ENCODE results near the gene DMPK. TPM values are rescaled to one million over a fixed set of nuclear protein-coding genes. Genes with fewer than 3 reads are reported as not detected.

DMPK gene
- total RNA-seq, 2 experiments from 2014 or later = 26.4 to 32.2 TPM

DNA sequence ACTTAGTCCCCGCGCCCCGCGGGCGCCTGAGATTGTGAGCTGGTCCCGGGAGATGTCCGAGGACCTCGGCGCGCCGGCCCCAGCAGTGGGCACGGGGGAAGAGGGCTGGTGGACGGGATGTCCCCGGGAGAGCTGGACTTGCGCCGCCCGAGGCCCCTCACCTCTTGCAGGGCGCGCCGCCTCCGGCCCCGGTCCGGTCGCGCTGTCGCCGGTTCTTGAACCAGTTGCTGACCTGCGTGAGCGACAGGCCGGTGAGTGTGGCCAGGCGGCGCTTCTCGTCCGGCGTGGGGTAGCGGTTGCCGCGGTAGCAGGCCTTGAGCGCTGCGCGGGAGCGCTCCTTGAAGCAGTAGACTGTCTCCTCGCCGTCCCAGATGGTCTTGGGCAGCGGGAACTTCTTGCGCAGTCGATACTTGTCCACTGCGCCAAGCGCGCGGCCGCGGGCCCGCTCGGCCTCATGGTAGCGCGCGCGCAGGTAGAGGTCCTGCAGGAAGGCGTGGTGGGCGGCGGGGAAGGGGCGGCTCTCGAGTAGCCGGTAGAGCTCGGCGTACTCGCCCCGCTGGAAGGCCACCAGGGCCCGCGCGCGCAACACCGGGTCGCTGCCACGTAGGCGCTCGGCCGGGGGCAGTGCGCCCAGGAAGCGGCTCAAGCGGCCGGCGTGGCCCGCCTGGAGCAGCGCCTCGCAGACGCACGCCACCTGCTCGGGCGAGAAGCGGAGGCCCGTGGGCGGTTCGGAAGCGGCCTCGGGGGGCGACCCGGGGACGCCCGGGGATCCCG lies 14.2 kb downstream of the DMPK start:
- ATAC-seq (ENCODE audit: low read depth) = no peak
- peaks cover 17% of the 10 kb centered on the region for H3K27me3 Mint-ChIP-seq
- peak overlapping the region; percentile 68 for H3K4me3 Mint-ChIP-seq
- peaks cover 5% of the 10 kb centered on the region for H3K4me1 Mint-ChIP-seq
- no peak overlapping the region for H3K27ac Mint-ChIP-seq
- POLR2A ChIA-PET = interaction anchor here (0.6 to 3.0 kb wide), 12 partner anchors 11 to 1840 kb away, joined by 3 to 37 read pairs (median 10); partner anchors contain the start of genes CCDC61, DMWD, FBXO46 and FOSB
- no peaks in the 10 kb centered on the region for H3K36me3 Mint-ChIP-seq
- peak; percentile 66 for DNase-seq
- no peaks in the 10 kb centered on the region for H3K9me3 Mint-ChIP-seq

DNA sequence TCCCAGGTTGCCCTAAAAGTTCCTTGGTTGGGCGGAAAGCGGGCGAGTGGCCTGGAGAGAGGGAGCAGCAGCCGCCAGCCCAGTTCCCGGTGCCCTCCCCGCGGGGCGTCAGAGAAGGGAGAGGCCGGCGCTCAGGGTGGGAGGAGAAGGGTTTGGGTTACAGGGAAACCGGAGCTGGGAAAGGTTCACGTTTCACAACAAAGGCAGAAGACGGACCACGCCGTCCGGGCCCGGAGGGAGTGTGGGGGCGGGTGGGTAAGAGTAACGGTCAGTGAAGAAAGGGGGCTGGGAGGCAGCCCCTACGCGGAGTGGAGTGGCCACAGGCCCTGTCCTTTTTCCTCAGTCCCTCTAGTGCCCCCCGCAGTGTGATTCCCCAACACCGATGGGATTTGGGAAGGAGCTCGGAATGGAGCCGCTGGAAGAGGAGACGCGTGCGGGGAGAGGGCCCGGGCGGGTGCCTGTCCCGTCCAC lies 14.8 kb downstream of the DMPK start:
- Mint-ChIP-seq H3K36me3 (no peaks in the 10 kb centered on the region), H3K9me3 (no peaks in the 10 kb centered on the region), H3K27me3 (peaks cover 17% of the 10 kb centered on the region), H3K4me3 (peak overlapping the region; percentile 35), H3K4me1 (peaks cover 5% of the 10 kb centered on the region), H3K27ac (no peak overlapping the region)
- ATAC-seq (ENCODE audit: low read depth) (no peak), DNase-seq (no peak)
- POLR2A ChIA-PET = interaction anchor here (0.6 to 2.2 kb wide), 3 partner anchors 11 to 299 kb away, joined by 3 to 16 read pairs (median 3); partner anchors contain the start of genes FBXO46 and FOSB

DNA sequence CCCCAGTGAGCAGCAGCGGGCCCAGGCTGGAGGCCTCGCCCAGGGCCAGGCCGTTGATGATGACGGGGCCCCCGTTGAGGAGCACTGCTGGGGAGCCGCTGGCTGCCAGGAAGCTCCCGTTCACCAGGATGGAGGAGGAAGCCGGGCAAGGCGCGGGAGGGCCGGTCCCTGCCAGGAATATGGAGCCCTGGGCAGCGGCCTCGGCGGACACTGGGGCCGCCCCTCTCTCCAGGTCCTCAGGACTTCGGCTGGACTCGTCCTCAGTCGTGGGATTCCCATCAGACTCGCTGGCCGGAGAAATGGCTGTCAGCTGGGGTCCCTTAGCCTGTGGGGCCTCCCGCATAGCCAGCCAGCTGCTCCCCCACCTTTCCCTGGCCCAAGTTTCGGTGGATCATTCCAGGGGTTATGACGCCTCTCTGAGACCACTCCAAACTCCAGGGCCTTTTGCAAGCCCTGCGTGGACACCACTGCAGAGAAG lies 15.4 kb downstream of the DMPK start:
- peaks cover 19% of the 10 kb centered on the region for H3K27me3 Mint-ChIP-seq
- no peaks in the 10 kb centered on the region for H3K36me3 Mint-ChIP-seq
- DNase-seq (no peak), ATAC-seq (ENCODE audit: low read depth) (no peak)
- no peaks in the 10 kb centered on the region for H3K9me3 Mint-ChIP-seq
- H3K27ac Mint-ChIP-seq = no peak overlapping the region
- H3K4me3 Mint-ChIP-seq = no peak overlapping the region
- H3K4me1 Mint-ChIP-seq = peaks cover 5% of the 10 kb centered on the region
- POLR2A ChIA-PET = interaction anchor here (1.3 kb wide), 1 partner anchor 299 kb away, joined by 3 read pairs; the partner anchor contains the start of gene FOSB

DNA sequence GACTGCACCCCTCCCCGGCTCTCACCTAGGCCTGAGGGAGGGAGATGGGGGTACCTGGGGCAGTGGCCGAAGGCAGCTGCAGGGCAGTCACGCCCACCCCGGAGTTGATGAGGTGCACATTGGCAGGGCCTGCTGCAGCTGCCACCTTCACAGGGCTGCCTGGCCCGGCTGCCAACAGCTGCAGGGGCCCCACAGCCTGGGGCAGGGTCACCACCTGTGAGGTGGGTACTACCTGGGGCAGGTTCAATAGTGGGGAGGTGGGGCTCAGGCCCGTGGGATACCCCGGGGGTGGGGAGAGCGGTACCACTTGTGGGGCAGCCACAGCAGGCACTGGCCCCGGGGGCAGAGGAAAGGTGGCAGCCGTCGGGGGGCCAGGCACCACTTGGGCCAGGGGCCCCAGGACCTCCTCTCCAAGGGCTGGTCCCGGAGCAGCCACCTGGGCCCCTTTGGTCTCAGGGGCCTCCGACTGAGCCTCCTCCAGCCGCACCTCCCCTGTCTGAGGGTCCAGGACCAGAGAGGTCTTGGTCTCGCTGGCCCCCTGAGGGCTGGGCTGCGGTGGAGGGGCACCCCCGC lies 15.9 kb downstream of the DMPK start:
- DNase-seq = no peak
- ATAC-seq (ENCODE audit: low read depth) = no peak
- no peaks in the 10 kb centered on the region for H3K36me3 Mint-ChIP-seq
- H3K4me1 Mint-ChIP-seq = peaks cover 5% of the 10 kb centered on the region
- H3K27me3 Mint-ChIP-seq = peaks cover 20% of the 10 kb centered on the region
- no peak overlapping the region for H3K4me3 Mint-ChIP-seq
- H3K9me3 Mint-ChIP-seq = no peaks in the 10 kb centered on the region
- no peak overlapping the region for H3K27ac Mint-ChIP-seq
- POLR2A ChIA-PET = no interaction called here

DNA sequence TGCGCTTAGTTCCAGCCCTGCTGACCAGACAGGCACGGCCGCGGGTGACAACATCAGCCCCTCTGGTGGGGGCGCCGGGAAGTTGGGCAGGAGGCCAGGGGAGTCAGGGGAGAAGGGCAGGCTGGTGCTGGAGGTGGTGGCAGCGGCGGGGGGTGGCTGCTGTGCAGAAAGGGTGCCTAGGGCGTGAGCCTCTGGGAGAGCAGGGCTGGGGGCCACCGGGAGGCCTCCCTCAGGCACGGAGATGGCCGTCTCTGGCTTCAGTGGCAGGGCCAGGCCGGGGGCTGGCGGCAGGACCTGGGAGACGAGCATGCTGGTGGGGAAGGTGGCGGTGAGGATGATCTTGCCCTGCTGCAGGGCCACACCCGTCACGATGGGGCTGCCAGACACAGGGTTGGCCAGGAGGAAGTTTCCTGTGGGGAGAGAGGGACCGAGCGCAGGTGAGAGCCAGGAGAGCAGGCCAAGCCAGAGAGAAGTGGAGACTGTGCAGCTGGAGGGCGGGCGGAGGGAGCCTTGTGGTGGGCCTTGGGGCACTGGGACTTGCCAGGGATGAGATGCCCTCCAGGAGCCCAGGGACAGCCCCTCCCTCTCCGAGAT lies 16.5 kb downstream of the DMPK start:
- Mint-ChIP-seq H3K4me3 (no peak overlapping the region), H3K27ac (no peak overlapping the region), H3K27me3 (peaks cover 17% of the 10 kb centered on the region), H3K9me3 (no peaks in the 10 kb centered on the region), H3K36me3 (no peaks in the 10 kb centered on the region), H3K4me1 (peaks cover 1% of the 10 kb centered on the region)
- no peak for ATAC-seq (ENCODE audit: low read depth)
- POLR2A ChIA-PET = no interaction called here
- no peak for DNase-seq

DNA sequence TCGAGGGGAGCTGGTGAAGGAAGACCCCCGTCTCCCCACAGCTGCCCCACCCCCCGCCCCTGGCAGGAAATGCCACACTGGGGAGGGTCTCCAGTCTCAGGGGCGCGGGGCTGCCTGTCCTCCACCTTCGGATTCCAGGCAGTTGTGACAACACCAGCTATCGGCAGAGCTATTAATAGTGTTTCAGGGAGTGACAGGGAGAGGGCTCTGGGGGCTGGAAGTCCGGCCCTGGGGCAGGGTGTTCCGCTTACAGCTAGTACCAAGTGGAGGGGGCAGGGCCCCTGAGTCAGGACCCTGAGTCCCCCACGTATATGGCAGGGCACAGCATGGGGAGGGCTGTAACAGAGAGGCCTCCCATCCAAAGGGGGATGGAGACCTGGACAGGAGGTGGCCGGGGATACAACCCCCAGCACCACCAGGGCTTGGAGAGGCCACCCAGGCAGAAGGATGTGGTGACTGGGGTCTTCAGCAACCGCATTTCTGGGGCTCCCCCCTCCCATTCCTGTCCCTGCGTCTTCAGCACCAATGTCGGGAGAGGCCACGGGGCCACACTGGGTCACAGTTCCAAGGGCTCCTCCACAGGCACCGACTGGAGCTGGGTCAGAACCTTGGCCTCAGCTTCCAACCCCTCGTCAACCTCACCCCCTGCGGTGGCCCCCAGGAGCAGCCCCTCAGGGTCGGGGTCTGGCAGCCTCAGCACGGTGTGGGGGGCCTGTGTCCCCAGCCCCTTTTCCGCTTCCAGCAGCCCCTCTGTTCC lies 17.2 kb downstream of the DMPK start:
- no peaks in the 10 kb centered on the region for H3K36me3 Mint-ChIP-seq
- no peaks in the 10 kb centered on the region for H3K4me1 Mint-ChIP-seq
- H3K27ac Mint-ChIP-seq = no peak overlapping the region
- ATAC-seq (ENCODE audit: low read depth) (no peak), DNase-seq (no peak)
- POLR2A ChIA-PET = no interaction called here
- H3K4me3 Mint-ChIP-seq = no peak overlapping the region
- no peaks in the 10 kb centered on the region for H3K9me3 Mint-ChIP-seq
- H3K27me3 Mint-ChIP-seq = peaks cover 17% of the 10 kb centered on the region

DNA sequence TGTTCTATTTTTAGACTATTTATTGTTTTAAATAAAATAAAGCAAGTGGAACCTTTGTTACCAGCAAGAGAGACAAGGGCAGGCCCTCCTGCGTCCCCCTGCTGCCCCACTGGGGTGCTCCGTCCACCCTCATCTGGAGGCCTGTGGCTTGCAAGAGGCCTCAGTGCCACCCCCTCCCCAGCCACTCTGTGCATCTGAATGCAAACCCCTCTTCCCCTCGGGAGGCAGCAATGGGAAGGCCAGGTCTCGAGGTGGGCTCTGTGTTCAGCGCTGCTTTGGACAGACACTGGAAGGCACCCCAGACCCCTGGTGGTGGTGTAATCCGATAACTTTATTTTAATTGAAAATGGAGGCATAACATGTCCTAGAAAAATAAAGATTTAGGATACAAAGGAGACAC lies 17.8 kb downstream of the DMPK start:
- no peaks in the 10 kb centered on the region for H3K9me3 Mint-ChIP-seq
- no peak overlapping the region for H3K27ac Mint-ChIP-seq
- ATAC-seq (ENCODE audit: low read depth) (no peak), DNase-seq (no peak)
- H3K4me3 Mint-ChIP-seq = no peak overlapping the region
- H3K4me1 Mint-ChIP-seq = no peaks in the 10 kb centered on the region
- H3K27me3 Mint-ChIP-seq = peaks cover 17% of the 10 kb centered on the region
- POLR2A ChIA-PET = no interaction called here
- no peaks in the 10 kb centered on the region for H3K36me3 Mint-ChIP-seq

DNA sequence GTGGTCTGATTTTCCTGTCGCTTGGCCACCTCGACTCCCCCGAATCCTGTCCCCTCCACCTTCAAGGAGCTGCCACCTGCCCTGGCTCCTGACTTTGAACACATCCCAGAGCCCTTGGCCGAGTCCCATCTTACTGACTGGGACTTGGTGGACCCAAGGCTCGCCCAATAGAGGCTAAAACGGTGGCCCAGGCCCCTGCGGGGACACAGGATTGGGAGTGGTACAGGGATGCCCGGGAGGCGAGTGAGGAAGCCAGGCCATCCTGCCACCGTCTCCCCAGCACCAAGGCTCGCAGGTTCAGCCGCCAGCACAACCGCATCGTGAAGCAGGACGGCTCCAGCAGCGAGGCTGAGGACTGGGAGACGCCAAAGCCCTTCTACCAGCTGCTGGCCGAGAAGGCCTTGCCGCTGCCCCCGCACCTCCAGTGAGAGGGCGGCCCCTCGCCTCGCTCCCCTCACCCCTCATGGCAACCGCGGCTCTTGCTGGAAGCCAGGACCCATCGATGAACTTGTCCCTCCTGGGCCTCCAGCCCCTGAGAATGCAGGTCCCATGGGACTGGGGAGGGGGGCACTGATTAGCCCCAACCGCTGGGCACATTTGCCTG lies 18.5 kb downstream of the DMPK start:
- no peaks in the 10 kb centered on the region for H3K4me1 Mint-ChIP-seq
- H3K9me3 Mint-ChIP-seq = no peaks in the 10 kb centered on the region
- POLR2A ChIA-PET = no interaction called here
- H3K36me3 Mint-ChIP-seq = no peaks in the 10 kb centered on the region
- no peak for DNase-seq
- H3K27me3 Mint-ChIP-seq = peaks cover 17% of the 10 kb centered on the region
- H3K27ac Mint-ChIP-seq = no peak overlapping the region
- H3K4me3 Mint-ChIP-seq = no peak overlapping the region
- ATAC-seq (ENCODE audit: low read depth) = no peak

DNA sequence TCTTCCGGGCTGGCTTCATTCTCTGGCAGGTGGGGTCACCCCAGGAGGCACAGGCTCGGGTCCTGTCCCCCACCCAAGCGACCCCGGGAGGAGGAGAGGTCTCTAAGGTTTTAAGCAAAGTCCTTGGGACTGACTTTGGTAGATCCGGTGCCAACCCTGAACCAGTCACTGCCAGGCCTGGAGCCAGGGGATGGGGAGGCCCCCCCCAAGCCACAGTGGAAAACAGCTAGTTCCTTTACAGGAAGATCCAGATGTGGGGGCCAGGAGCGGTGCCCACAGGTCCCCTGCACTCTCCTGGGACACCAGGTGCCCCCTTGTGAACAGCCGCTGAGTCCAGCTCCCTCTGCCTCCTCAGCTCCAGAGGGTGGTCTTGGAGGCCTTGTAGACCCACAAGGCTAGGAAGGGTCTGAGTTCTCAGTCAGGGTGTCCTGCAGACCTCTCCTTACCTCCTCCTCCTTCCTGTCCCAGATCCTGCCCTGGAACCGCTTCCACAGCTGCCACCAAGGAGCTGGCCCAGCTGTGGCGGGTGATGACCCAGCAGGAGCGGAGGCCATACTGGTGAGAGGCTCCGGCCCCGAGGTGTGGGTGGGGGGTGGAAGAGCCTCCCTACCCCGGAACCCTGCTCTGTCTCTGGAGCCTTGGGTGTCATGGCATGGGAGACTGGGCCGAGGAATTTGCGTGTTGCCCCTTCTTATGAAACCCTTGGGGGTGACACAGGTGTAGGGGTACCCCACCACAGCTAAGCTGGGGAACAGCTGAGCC lies 19.2 kb downstream of the DMPK start:
- Mint-ChIP-seq H3K27me3 (peaks cover 17% of the 10 kb centered on the region), H3K36me3 (no peaks in the 10 kb centered on the region), H3K4me3 (no peak overlapping the region), H3K27ac (no peak overlapping the region), H3K4me1 (no peaks in the 10 kb centered on the region), H3K9me3 (no peaks in the 10 kb centered on the region)
- POLR2A ChIA-PET = no interaction called here
- ATAC-seq (ENCODE audit: low read depth) (no peak), DNase-seq (no peak)

DNA sequence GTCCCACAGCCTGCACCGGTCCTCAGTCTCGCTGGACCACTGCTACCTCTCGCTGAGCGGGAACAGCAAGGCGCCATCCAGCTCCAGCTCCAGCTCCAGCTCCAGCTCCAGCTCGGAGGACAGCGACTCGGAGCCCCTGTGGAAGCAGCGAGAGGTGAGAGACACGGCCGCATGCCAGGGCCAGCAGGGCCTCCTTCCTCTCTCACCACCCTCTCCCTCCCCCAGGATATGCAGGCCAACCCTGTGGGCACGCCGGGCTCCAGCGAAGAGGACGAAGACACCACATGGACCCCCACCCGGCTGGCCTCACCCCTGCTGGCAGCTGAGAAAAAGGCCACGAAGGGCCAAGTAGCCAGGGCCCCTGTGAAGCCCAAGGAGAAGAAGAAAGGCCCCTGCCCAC lies 20.6 kb downstream of the DMPK start:
- H3K27me3 Mint-ChIP-seq = peaks cover 10% of the 10 kb centered on the region
- no peaks in the 10 kb centered on the region for H3K9me3 Mint-ChIP-seq
- no peak for DNase-seq
- no peak overlapping the region for H3K27ac Mint-ChIP-seq
- H3K4me1 Mint-ChIP-seq = no peaks in the 10 kb centered on the region
- H3K4me3 Mint-ChIP-seq = no peak overlapping the region
- no peaks in the 10 kb centered on the region for H3K36me3 Mint-ChIP-seq
- ATAC-seq (ENCODE audit: low read depth) = no peak
- POLR2A ChIA-PET = no interaction called here

DNA sequence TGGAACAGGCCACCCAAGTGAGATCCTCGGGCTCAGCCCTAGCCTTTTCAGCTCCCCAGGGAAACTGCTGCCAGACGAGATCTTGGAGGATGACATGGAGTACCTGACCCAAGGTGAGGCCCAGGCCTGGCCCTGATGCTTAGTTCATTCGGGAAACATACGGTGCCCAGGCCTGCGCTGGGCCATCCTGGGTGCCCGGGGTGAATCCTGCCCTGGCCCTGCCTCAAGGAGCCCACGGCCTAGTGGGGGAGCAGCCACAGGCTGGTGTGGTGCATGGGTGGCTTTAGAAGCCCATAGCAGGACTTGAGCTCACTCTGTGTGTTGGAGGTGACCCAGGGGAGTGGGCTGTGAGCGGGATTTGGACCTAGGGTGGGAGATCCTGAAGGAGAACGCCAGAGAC lies 23.4 kb downstream of the DMPK start:
- Mint-ChIP-seq H3K27me3 (peaks cover 4% of the 10 kb centered on the region), H3K4me1 (no peaks in the 10 kb centered on the region), H3K9me3 (no peaks in the 10 kb centered on the region), H3K27ac (no peak overlapping the region), H3K36me3 (no peaks in the 10 kb centered on the region), H3K4me3 (no peak overlapping the region)
- POLR2A ChIA-PET = no interaction called here
- DNase-seq (no peak), ATAC-seq (ENCODE audit: low read depth) (no peak)

DNA sequence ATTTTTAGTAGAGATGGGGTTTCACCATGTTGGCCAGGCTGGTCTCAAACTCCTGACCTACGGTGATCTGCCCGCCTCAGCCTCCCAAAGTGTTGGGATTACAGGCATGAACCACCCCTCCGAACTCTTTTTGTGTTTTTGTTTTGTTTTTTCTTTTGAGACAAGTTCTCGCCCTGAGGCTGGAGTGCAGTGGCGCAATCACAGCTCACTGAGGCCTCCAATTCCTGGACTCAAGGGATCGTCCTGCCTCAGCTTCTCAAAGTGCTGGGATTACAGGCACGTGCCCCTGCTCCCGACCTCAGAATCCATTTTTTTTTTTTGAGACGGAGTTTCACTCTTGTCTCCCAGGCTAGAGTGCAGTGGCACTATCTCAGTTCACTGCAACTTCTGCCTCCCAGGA lies 24.6 kb downstream of the DMPK start:
- no peak for DNase-seq
- Mint-ChIP-seq H3K36me3 (no peaks in the 10 kb centered on the region), H3K4me3 (no peak overlapping the region), H3K9me3 (no peaks in the 10 kb centered on the region), H3K27ac (no peak overlapping the region), H3K27me3 (peaks cover 4% of the 10 kb centered on the region), H3K4me1 (no peaks in the 10 kb centered on the region)
- POLR2A ChIA-PET = no interaction called here
- no peak for ATAC-seq (ENCODE audit: low read depth)
